BJ (cell line): ENCODE measurements around the gene PC. TPM values are rescaled to one million over a fixed set of nuclear protein-coding genes. Genes with fewer than 3 reads are reported as not detected.
"Not testable (repeated sequence)": the region's sequence is repeated elsewhere in the genome, so short reads cannot be mapped to it uniquely, and the experiment has no call there.

ENCODE experiments used
- CTCF ChIA-PET: fragments of 350-600 bp; formaldehyde crosslinking; extraction: SDS; loops from one replicate; lab custom pipeline; 2021; ENCODE audit warnings: antibody characterized with exemption, inconsistent platforms; lab: Yijun Ruan, JAX
- POLR2A ChIA-PET: fragments of 300-600 bp; sonication (Branson Sonifier 250); formaldehyde crosslinking; extraction: SDS; loops from one replicate; lab custom pipeline; 2021; ENCODE audit warnings: antibody characterized with exemption; lab: Charles Lee
- DNase-seq: peaks from one replicate; pipeline ENCODE4 v3.0.0-alpha.2; 2011; ENCODE audit warnings: low read depth
- H3K27me3 ChIP-seq: 2 replicates; pipeline ENCODE4 v1.6.0; 2011; ENCODE audit warnings: low read length; ENCODE audit not compliant: control insufficient read depth, insufficient read depth
- H3K36me3 ChIP-seq: 2 replicates; pipeline ENCODE4 v1.5.1; 2011; ENCODE audit warnings: low read length; ENCODE audit not compliant: control insufficient read depth, insufficient read depth
- H3K4me3 ChIP-seq: 2 replicates; pipeline ENCODE4 v1.5.1; 2011; ENCODE audit warnings: low read depth, mild to moderate bottlenecking, control low read depth, low read length
- CTCF ChIP-seq: IDR thresholded peaks from 2 replicates; pipeline ENCODE4 v1.5.1; 2011; ENCODE audit warnings: low read depth, mild to moderate bottlenecking, control low read depth, inconsistent platforms, low read length, moderate library complexity; ENCODE audit not compliant: insufficient read depth
- polyA plus RNA-seq: library from polyadenylated mRNA; depleted of rRNA; stranded (reverse); fragments of >200 nt; gene quantifications from 2 replicates; pipeline ENCODE4 v1.2.3, GENCODE V29; 2011

PC gene
- polyA plus RNA-seq, 1 experiment, result 14.3 TPM

GRCh38 chr11:66841861-66842260, 116.3 kb downstream of the PC start:
- ChIA-PET CTCF (interaction anchor here (1.1 to 4.0 kb wide), 3 partner anchors 8 to 138 kb away, joined by 4 to 25 read pairs (median 4); partner anchors contain the start of gene C11orf86), POLR2A (interaction anchor here (1.6 kb wide), 1 partner anchor 130 kb away, joined by 7 read pairs; no protein-coding TSS in a partner anchor)
- TF ChIP-seq CTCF, result no peak
- Histone ChIP-seq H3K4me3 (peak overlapping the region; percentile 90), H3K27me3 (no peaks in the 10 kb centered on the region), H3K36me3 (peaks cover 13% of the 10 kb centered on the region)
- no peak for DNase-seq

- H3K36me3 ChIP-seq, result peaks cover 7% of the 10 kb centered on the region
- CTCF ChIA-PET, result interaction anchor here (0.5 to 4.0 kb wide), 3 partner anchors 14 to 143 kb away, joined by 3 to 25 read pairs (median 3); partner anchors contain the start of gene C11orf86
Observed at GRCh38 chr11:66840317-66841091, 117.7 kb downstream of the PC start.

GRCh38 chr11:66835768-66836405, 122.3 kb downstream of the PC start:
- peaks cover 1% of the 10 kb centered on the region for H3K36me3 ChIP-seq
- no peaks in the 10 kb centered on the region for H3K27me3 ChIP-seq
- no peak overlapping the region for H3K4me3 ChIP-seq
- ChIA-PET POLR2A (no interaction called here), CTCF (interaction anchor here (1.0 to 5.9 kb wide), 3 partner anchors 10 to 157 kb away, joined by 3 to 20 read pairs (median 3); no protein-coding TSS in a partner anchor)
- TF ChIP-seq CTCF, result no peak
- DNase-seq, result no peak

More at GRCh38 chr11:66840317-66841091, 117.7 kb downstream of the PC start:
- Histone ChIP-seq H3K27me3 (no peaks in the 10 kb centered on the region), H3K4me3 (no peak overlapping the region)
- TF ChIP-seq CTCF, result no peak
- no peak for DNase-seq
- POLR2A ChIA-PET, result no interaction called here

GRCh38 chr11:66834943-66835342, 123.2 kb downstream of the PC start:
- no peak for DNase-seq
- no peak for TF ChIP-seq CTCF
- POLR2A ChIA-PET, result no interaction called here
- H3K4me3 ChIP-seq, result no peak overlapping the region
- H3K27me3 ChIP-seq, result no peaks in the 10 kb centered on the region
- CTCF ChIA-PET, result interaction anchor here (0.6 to 5.9 kb wide), 21 partner anchors 7 to 263 kb away, joined by 3 to 20 read pairs (median 3); partner anchors contain the start of gene RCE1
- H3K36me3 ChIP-seq, result peaks cover 1% of the 10 kb centered on the region

GRCh38 chr11:66834539-66834845, 123.7 kb downstream of the PC start:
- ChIA-PET POLR2A (no interaction called here), CTCF (interaction anchor here (0.6 to 5.9 kb wide), 21 partner anchors 8 to 262 kb away, joined by 3 to 20 read pairs (median 3); partner anchors contain the start of gene RCE1)

GRCh38 chr11:66824573-66824972, 133.6 kb downstream of the PC start:
- H3K36me3 ChIP-seq, CTCF ChIA-PET, H3K27me3 ChIP-seq, POLR2A ChIA-PET, H3K4me3 ChIP-seq, DNase-seq: not testable (repeated sequence)

More at GRCh38 chr11:66834539-66834845, 123.7 kb downstream of the PC start:
- Histone ChIP-seq H3K4me3 (no peak overlapping the region), H3K27me3 (no peaks in the 10 kb centered on the region), H3K36me3 (peaks cover 1% of the 10 kb centered on the region; the same call in 1 of the 2 replicates)
- no peak for TF ChIP-seq CTCF
- DNase-seq, result no peak
